PC-9 (cell line): ENCODE measurements around the gene EIF2AK2. TPM values are rescaled to one million over a fixed set of nuclear protein-coding genes. Genes with fewer than 3 reads are reported as not detected.

Source experiments
- BruUV-seq: library from RNA; stranded (reverse); fragments of 400-500 nt; replicated peaks from 2 replicates; lab custom pipeline; 2021; lab: Mats Ljungman, UMichigan
- CTCF ChIA-PET: fragments of 300-600 bp; sonication (Branson Sonifier 250); formaldehyde crosslinking; loops from one replicate; lab custom pipeline; 2022; ENCODE audit warnings: antibody characterized with exemption; lab: Charles Lee
- POLR2A ChIA-PET: fragments of 300-600 bp; sonication (Branson Sonifier 250); formaldehyde crosslinking; loops from one replicate; lab custom pipeline; 2022; ENCODE audit warnings: antibody characterized with exemption; ENCODE audit not compliant: unreplicated experiment; lab: Charles Lee
- DNase-seq, 2 experiments: peaks; one replicate each; pipeline versions ENCODE4 v3.0.0 to v3.0.0-alpha.2; 2015 to 2022; ENCODE audit warnings: mixed read lengths in 1 of 2
- H2AFZ ChIP-seq: fragments of 200-600 bp; sonication (generic); 2 replicates; pipeline ENCODE4 v1.8.1; 2017; ENCODE audit warnings: antibody characterized with exemption
- H3F3A ChIP-seq: fragments of 200-600 bp; sonication (generic); 2 replicates; pipeline ENCODE4 v1.8.1; 2017; ENCODE audit warnings: antibody characterized with exemption, mild to moderate bottlenecking, low read depth; ENCODE audit not compliant: insufficient read depth
- H3K27ac ChIP-seq: fragments of 200-600 bp; sonication (generic); 2 replicates; pipeline ENCODE4 v1.6.1; 2016; ENCODE audit warnings: mixed run types
- H3K27me3 ChIP-seq: fragments of 200-600 bp; sonication (generic); 2 replicates; pipeline ENCODE4 v1.6.1; 2016; ENCODE audit warnings: low read depth, mixed run types; ENCODE audit not compliant: insufficient read depth
- H3K36me3 ChIP-seq: fragments of 200-600 bp; sonication (generic); 2 replicates; pipeline ENCODE4 v1.6.1; 2016; ENCODE audit warnings: low read depth, mixed run types
- H3K4me1 ChIP-seq: fragments of 200-600 bp; sonication (generic); replicated peaks from 2 replicates; pipeline ENCODE4 v1.6.1; 2016; ENCODE audit warnings: mixed run types; ENCODE audit not compliant: insufficient read depth
- H3K4me2 ChIP-seq: fragments of 200-600 bp; sonication (generic); 2 replicates; pipeline ENCODE4 v1.6.1; 2017; ENCODE audit warnings: mixed run types
- H3K4me3 ChIP-seq: fragments of 200-600 bp; sonication (generic); 2 replicates; pipeline ENCODE4 v1.6.1; 2016; ENCODE audit warnings: mixed run types
- H3K79me2 ChIP-seq: fragments of 200-600 bp; sonication (generic); 2 replicates; pipeline ENCODE4 v1.6.1; 2017; ENCODE audit warnings: low read depth, mixed run types
- H3K9me2 ChIP-seq: fragments of 200-600 bp; sonication (generic); 2 replicates; pipeline ENCODE4 v1.8.1; 2017; ENCODE audit warnings: mild to moderate bottlenecking; ENCODE audit not compliant: insufficient read depth
- H3K9me3 ChIP-seq: fragments of 200-600 bp; sonication (generic); 2 replicates; pipeline ENCODE4 v1.8.1; 2016; ENCODE audit warnings: low read depth; ENCODE audit not compliant: insufficient read depth
- H4K20me1 ChIP-seq: fragments of 200-600 bp; sonication (generic); 2 replicates; pipeline ENCODE4 v1.8.1; 2017; ENCODE audit not compliant: insufficient read depth
- CTCF ChIP-seq: fragments of 200-600 bp; sonication (generic); conservative IDR thresholded peaks from 2 replicates; pipeline ENCODE4 v1.6.1; 2017; ENCODE audit warnings: mixed run types, antibody characterized with exemption, mild to moderate bottlenecking, moderate library complexity
- EZH2 ChIP-seq: fragments of 200-600 bp; sonication (generic); IDR thresholded peaks from 2 replicates; pipeline ENCODE4 v1.8.0; 2017; ENCODE audit warnings: antibody characterized with exemption, low read depth
- intact Hi-C: fragments of 100-400 bp; cut with micrococcal nuclease; formaldehyde crosslinking; loops from one replicate; pipeline ENCODE4 v1.10.0; 2022; ENCODE audit not compliant: unreplicated experiment
- total RNA-seq: library from RNA; stranded (reverse); gene quantifications from 2 replicates; pipeline ENCODE4 v1.2.3, GENCODE V29; 2021

EIF2AK2 gene
- total RNA-seq, 1 experiment from 2014 or later = 61.2 TPM

DNA sequence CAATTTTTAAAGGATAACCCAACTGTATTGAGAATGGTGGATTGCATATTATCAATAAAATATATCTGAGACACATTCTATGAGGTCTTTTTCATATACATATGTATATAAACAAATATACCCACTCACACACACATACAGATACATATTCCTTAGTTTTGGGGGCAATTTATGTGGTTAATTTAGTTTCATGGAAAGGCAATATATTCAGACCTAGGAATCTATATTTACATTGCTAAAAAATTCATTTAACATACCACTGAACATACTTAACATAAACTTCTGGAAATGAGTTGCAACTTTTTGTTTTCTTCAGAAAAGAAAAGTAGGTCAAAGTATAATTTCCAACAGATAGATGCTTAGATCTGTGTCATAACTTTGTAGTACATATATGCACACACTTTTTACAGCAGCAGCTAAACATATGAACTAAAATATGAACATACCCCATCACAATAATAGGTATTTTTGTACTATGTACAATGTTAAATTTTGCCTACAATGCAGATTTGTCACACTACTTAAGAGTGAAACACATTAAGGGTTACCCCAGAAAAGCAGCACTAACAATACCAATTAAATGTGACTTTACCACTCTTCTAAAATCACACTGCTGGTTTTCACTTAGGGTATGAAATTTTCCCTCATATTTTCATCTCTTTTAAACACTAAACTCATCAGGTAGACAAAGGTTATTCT, 95.6 kb downstream of the EIF2AK2 start:
- Histone ChIP-seq H3K9me2 (no peaks in the 10 kb centered on the region), H3K4me1 (no peaks in the 10 kb centered on the region), H3K27ac (no peak overlapping the region), H3K79me2 (no peaks in the 10 kb centered on the region), H3K4me3 (no peak overlapping the region), H3K27me3 (no peaks in the 10 kb centered on the region), H3K4me2 (no peak overlapping the region), H3K36me3 (peaks cover 23% of the 10 kb centered on the region; the same call in 1 of the 2 replicates), H2AFZ (no peak overlapping the region), H3F3A (no peaks in the 10 kb centered on the region; the same call in 1 of the 2 replicates), H3K9me3 (no peaks in the 10 kb centered on the region), H4K20me1 (no peaks in the 10 kb centered on the region)
- TF ChIP-seq CTCF (no peak), EZH2 (no peak)
- DNase-seq = no peak
- CTCF ChIA-PET = no interaction called here
- BruUV-seq = no TSS peak
- intact Hi-C loops = no loop called here
- POLR2A ChIA-PET = no interaction called here

DNA sequence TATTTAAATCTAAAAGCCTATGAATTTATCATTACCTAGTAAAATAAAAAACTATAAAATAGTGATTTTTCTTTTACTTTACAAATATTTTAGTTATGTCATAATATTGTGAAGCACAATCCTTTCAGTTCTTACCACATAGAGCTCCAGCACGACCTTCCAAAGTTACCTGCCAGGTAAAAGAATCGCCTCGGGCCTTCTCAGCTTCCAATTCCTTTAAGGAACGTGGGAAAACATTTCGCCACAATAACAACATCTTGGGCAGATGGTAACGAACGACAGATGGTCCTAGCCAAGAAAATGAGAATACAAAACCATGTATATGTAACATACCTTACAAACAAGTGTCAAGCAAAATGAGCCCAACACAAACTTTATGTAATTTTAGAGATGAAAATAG, 96.3 kb downstream of the EIF2AK2 start:
- H3K27me3 ChIP-seq = no peaks in the 10 kb centered on the region
- no peak overlapping the region for H3K4me3 ChIP-seq
- H3K79me2 ChIP-seq = no peaks in the 10 kb centered on the region
- BruUV-seq = no TSS peak
- no peaks in the 10 kb centered on the region; the same call in 1 of the 2 replicates for H3F3A ChIP-seq
- no peak for TF ChIP-seq EZH2
- no peak for TF ChIP-seq CTCF
- POLR2A ChIA-PET = no interaction called here
- no peaks in the 10 kb centered on the region for H3K9me3 ChIP-seq
- intact Hi-C loops = no loop called here
- peaks cover 23% of the 10 kb centered on the region; the same call in 1 of the 2 replicates for H3K36me3 ChIP-seq
- H3K4me1 ChIP-seq = no peaks in the 10 kb centered on the region
- H3K4me2 ChIP-seq = no peak overlapping the region
- no peak overlapping the region for H2AFZ ChIP-seq
- H3K27ac ChIP-seq = no peak overlapping the region
- CTCF ChIA-PET = no interaction called here
- H3K9me2 ChIP-seq = no peaks in the 10 kb centered on the region
- H4K20me1 ChIP-seq = no peaks in the 10 kb centered on the region
- no peak for DNase-seq

- ChIA-PET CTCF (no interaction called here), POLR2A (no interaction called here)
- DNase-seq = no peak
- Histone ChIP-seq H3K27me3 (no peaks in the 10 kb centered on the region), H3K4me3 (no peak overlapping the region), H3K9me3 (no peaks in the 10 kb centered on the region), H4K20me1 (no peaks in the 10 kb centered on the region), H3K4me2 (no peak overlapping the region), H3K79me2 (no peaks in the 10 kb centered on the region), H2AFZ (no peak overlapping the region), H3K36me3 (peaks cover 22% of the 10 kb centered on the region; the same call in 1 of the 2 replicates), H3K9me2 (no peaks in the 10 kb centered on the region), H3K4me1 (no peaks in the 10 kb centered on the region), H3F3A (no peaks in the 10 kb centered on the region), H3K27ac (no peak overlapping the region)
- BruUV-seq = no TSS peak
- no peak for TF ChIP-seq CTCF
- no peak for TF ChIP-seq EZH2
- intact Hi-C loops = no loop called here
Measured at GRCh38 chr2:37059841-37060240, 96.9 kb downstream of the EIF2AK2 start.
